ENCODE measurements around the gene PLD6. TPM values are rescaled to one million over a fixed set of nuclear protein-coding genes. Genes with fewer than 3 reads are reported as not detected.

PLD6 gene
- total RNA-seq, 1 donor from 2014 or later: 7.6 TPM

- no peak overlapping the region for H3K4me3 Mint-ChIP-seq
- TF ChIP-seq CTCF (IDR thresholded peaks at IDR 0.05): no peak
- no peaks in the 10 kb centered on the region for H3K27me3 Mint-ChIP-seq
- H3K4me1 Mint-ChIP-seq: peaks cover 8% of the 10 kb centered on the region
- POLR2A ChIA-PET: no interaction called here
- intact Hi-C loops (cut with micrococcal nuclease): no loop called here
- CTCF ChIA-PET: no interaction called here
- H3K36me3 Mint-ChIP-seq (ENCODE audit: low read depth): peaks cover 87% of the 10 kb centered on the region
- ATAC-seq (ENCODE audit: low read depth): no peak
- no peak for DNase-seq
- H3K27ac Mint-ChIP-seq: no peak overlapping the region
- no peaks in the 10 kb centered on the region for H3K9me3 Mint-ChIP-seq
These were observed 51.6 kb downstream of the PLD6 start for GRCh38 chr17:17154556-17154955.

- no peak for DNase-seq
- Mint-ChIP-seq H3K36me3 (ENCODE audit: low read depth) (peaks cover 81% of the 10 kb centered on the region), H3K27me3 (no peaks in the 10 kb centered on the region), H3K4me1 (peaks cover 8% of the 10 kb centered on the region), H3K9me3 (no peaks in the 10 kb centered on the region), H3K27ac (no peak overlapping the region), H3K4me3 (no peak overlapping the region)
- intact Hi-C loops (cut with micrococcal nuclease): no loop called here
- TF ChIP-seq CTCF (IDR thresholded peaks at IDR 0.05): no peak
- CTCF ChIA-PET: no interaction called here
- POLR2A ChIA-PET: no interaction called here
- no peak for ATAC-seq (ENCODE audit: low read depth)
These were observed 52.4 kb downstream of the PLD6 start for GRCh38 chr17:17153709-17154108.

GRCh38 chr17:17153071-17153470 is 53.1 kb downstream of the PLD6 start:
- Mint-ChIP-seq H3K27ac (no peak overlapping the region), H3K9me3 (no peaks in the 10 kb centered on the region), H3K27me3 (no peaks in the 10 kb centered on the region), H3K4me1 (peaks cover 8% of the 10 kb centered on the region), H3K4me3 (no peak overlapping the region), H3K36me3 (ENCODE audit: low read depth) (peaks cover 82% of the 10 kb centered on the region)
- ATAC-seq (ENCODE audit: low read depth) (no peak), DNase-seq (no peak)
- CTCF ChIA-PET: no interaction called here
- POLR2A ChIA-PET: no interaction called here
- no peak for TF ChIP-seq CTCF (IDR thresholded peaks at IDR 0.05)
- intact Hi-C loops (cut with micrococcal nuclease): no loop called here

GRCh38 chr17:17152385-17152784 is 53.7 kb downstream of the PLD6 start:
- CTCF ChIA-PET: no interaction called here
- Mint-ChIP-seq H3K9me3 (no peaks in the 10 kb centered on the region), H3K36me3 (ENCODE audit: low read depth) (peaks cover 84% of the 10 kb centered on the region), H3K4me1 (peaks cover 8% of the 10 kb centered on the region), H3K27ac (no peak overlapping the region), H3K27me3 (no peaks in the 10 kb centered on the region), H3K4me3 (no peak overlapping the region)
- intact Hi-C loops (cut with micrococcal nuclease): no loop called here
- ATAC-seq (ENCODE audit: low read depth): no peak
- TF ChIP-seq CTCF (IDR thresholded peaks at IDR 0.05): no peak
- POLR2A ChIA-PET: no interaction called here
- DNase-seq: no peak

GRCh38 chr17:17151962-17152361 is 54.2 kb downstream of the PLD6 start:
- DNase-seq (no peak), ATAC-seq (ENCODE audit: low read depth) (no peak)
- Mint-ChIP-seq H3K4me1 (peaks cover 8% of the 10 kb centered on the region), H3K9me3 (no peaks in the 10 kb centered on the region), H3K27ac (no peak overlapping the region), H3K27me3 (no peaks in the 10 kb centered on the region), H3K36me3 (ENCODE audit: low read depth) (peaks cover 84% of the 10 kb centered on the region), H3K4me3 (no peak overlapping the region)
- TF ChIP-seq CTCF (IDR thresholded peaks at IDR 0.05): no peak
- POLR2A ChIA-PET: no interaction called here
- CTCF ChIA-PET: no interaction called here
- intact Hi-C loops (cut with micrococcal nuclease): no loop called here
